SK-N-DZ (cell line): ENCODE measurements around the gene GLYATL1.

Experiments
- DNase-seq: peaks from one replicate; pipeline ENCODE4 v3.0.0-alpha.2; 2015; ENCODE audit warnings: low spot score

Gene GLYATL1

DNA sequence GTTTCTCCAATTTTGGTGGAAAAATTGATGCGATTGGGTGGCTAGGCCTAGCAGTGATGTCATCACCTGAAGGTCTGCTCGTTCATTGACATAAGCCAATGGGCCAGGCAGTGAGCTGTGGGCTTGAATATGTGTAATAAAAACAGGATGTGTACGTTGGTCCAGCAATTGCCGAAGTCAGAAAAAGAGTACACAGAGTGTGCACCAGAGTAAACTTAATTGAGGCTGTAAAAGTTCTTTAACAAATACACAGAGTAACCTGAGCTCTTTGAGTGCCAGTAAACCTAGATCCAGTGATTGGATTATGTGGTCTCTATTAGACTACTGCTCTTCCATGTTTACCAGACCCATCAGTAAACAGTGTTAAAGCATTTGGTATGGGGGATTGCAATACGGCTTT lies 13.0 kb upstream of the GLYATL1 start:
- no peak for DNase-seq

DNA sequence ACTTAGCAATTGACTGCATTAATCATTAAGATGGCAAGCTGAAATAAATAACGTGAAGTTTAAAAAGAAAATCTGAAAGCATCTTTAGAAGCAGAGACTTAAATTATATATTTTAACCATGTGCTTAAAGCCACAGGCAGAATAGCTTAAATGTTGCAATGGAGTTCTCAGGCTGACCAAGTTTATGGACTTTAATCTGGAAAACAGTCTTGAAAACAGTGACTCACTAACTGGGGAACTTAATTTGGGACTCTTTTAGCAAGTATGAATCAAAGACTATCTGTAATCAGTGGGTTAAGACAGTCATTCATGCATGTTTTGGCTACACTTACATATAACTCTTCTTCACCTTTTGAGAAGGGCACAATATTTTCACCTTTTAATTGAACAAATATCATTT lies 12.6 kb upstream of the GLYATL1 start:
- no peak for DNase-seq

DNA sequence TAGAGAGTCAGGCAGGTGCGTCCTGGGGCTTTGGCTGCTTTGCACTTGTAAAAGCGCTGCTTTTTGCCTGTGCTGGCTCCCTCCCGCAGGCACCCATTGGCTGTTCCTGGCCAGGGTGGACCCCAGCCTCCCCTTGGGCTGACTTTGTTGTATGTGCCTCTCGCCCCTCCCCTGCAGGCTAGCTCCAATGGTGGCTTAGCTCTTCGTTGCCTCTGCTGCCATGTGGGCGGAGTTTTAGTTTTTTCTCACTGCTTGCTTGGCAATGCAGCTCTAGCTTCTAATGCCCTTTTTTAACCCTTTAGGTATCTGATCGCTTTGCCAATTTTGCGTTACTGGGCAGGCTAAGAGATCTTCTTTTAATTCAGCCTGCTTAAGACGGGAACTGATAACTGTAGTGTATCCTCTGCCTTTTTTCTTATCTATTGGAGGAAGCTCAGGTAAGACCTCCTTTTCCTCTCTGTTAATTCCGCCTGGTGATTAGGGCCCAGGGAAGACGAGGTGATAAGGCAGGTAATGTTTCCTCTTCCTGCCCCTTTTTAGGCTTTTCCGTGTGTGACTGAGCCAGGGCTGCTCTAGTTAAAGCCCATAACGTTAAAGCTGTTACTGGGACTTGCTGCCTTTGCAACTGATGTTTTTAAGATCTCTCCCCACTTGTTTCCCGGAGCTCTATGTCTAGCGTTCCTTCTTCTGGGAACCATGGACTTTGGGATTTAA lies 11.7 kb upstream of the GLYATL1 start:
- peak; percentile 86 for DNase-seq

DNA sequence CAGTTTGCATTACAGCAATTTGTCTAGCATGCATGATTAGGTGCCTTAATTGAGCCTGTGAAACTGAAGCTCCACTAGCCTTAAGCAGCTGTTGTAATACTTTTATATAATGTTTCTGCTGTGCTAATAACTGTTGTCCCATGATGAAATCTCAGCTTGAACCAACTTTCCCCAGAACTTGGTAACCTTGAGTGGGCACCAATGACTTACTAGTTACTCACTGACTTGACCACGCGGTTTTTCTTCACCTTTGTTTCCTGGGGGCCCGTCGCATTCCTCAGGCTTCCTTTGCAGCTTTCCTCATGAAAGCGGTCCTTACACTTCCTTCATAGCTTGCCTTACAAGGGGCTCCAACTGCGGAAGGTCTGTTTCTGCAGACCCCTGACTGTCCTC lies 11.2 kb upstream of the GLYATL1 start:
- DNase-seq = no peak

DNA sequence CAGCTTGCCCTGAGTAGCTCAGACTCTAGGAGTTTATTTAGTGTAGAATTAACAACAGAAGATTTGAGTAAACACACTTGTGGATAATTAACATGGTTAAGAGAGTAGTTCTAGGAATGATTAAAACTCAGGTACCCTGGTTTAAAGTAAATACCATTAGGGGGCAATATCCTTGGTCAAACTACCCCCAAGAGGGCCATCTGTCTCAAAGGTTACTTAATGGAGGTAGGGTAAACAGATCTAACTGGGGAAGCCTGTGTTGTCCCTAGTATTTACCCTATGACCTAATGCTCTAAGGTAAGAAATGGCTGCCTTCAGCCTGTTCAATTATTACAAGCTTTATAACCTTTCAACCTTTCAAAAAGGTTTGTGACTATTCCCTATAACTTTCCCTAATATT lies 10.6 kb upstream of the GLYATL1 start:
- no peak for DNase-seq

DNA sequence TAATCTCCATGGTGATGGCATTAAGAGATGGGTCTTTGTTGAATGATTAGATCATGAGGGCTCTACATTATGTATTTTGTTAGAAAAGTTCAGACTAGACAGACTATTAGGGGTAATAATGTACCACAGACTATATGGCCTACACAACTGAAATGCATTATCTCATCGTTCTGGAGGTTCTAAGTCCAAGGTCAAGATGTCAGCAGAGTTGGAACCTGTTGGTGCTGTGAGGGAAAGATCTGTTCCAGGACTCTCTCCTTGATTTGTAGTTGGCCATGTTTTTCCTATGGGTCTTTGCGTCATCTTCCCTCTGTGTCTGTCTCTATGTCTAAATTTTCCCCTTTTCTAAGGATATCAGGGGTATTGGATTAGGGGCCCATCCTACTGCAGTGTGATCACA lies 8.4 kb upstream of the GLYATL1 start:
- no peak for DNase-seq

DNA sequence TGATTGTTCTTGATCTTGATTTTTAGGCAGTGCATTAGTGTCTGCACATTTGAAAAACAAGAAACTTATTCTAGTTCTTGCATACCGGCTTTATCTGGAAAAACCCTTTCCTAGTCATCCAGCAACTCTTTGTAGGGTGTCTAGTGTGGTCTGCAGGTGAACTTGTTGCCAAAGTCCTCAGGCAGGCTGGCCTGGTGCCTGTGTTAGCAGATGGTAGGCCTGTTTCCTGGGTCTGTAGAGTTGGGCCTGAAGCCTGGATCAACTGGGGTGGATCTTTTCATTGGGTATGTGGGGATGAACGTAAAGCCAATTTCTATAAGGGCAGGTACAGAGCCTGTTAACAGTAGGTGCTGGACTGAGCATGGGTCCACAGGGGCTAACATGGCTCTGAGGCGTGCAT lies 5.6 kb upstream of the GLYATL1 start:
- no peak for DNase-seq

DNA sequence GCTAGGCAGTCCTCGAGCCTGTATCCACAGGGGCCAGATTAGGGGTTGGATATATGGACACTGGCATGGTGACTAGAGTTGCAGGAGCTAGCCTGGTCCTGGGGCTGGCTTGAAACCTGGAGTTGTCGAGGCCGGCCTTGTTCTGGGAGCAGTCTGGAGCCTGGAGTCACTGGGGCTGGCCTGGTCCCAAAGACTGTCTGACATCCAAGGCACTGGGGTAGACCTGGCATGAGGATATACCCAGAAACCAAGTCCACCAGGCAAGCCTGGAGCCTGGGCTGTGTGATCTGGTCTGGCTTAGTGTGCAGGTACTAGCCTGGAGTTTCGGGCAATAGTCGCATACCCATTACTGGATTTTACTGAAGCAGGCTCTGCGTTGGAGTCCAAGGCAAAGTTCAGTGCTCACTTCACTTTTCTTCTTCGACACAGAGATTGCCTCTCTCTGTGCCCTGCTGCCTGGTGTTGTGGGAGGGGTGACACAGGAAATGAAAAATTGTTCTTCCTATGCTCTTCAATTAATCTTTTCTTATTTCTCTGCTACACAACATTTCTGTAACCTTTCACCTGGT lies 4.3 kb upstream of the GLYATL1 start:
- no peak for DNase-seq

DNA sequence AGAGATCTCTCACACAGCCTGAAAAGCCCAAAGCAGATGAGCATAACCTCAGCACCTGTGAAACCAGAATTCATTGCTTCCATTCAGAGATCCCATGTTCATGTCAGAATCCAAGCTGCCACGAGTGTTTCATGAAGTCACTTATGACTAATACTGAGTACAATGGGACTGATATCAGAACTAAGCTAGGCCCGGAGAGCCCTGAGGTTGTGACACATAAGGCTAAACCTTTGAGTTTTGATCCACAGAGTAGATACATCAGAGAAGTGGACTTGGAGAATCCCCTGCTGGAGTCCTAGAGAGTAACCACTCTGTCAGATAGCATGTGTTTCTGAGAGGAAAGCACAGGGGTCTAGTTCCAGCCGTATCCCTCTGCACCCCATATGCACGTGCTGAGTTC lies 890 bp upstream of the GLYATL1 start:
- DNase-seq = no peak

DNA sequence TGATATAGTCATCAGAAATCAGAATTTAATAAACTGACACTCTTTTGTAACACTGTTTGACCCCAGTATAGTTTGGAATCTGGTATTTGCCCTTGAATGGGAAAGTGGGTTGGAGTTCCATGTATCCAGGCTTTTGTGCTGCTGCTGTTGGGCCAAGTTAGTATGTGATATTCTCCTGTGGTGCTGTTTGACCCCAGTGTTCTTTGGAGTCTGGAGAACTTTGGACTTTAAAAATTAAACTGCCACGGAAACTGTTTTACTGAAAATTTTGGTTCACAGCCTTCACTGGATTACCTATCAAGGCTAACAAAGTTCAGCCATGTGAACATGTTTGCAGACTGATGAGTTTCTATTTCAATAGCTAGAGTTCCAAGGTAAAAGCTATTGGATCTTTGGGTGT lies 740 bp downstream of the GLYATL1 start:
- no peak for DNase-seq

DNA sequence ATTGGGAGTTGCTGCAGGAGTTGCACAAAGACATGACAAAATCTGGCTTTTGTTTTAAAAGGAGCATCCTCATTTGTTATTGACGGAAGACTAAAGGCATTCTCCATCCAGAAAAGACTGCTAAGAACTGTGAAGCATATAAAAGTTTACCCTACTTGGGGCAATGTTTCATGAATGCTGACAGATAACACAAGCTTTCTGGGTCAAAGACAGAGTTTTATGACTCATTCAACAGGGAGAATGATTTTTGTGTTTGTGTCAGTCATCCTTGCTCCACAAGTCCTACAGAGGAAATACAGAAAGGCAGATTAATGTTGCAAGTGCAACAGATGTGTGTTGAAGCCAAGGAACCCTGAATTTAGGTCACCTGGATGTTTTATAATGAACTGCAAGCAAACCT lies 2.5 kb downstream of the GLYATL1 start:
- no peak for DNase-seq

DNA sequence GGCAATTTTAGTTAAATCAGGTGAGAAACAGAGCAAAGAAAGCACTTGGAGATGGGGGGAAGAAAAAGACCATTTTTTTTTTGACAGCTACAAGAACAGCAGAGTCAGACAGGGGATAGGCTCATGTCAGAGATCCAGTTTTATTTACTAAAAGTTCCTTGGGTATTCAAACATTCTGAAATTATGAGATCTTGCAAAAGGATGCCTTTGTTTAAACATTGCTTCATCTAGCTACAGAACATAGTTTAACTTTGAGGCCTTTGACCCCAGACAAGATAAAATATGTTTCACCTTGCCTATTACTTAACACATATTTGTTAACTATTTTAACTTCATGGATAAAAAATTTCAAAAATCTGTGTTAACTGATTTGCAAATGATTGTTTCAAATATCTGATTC lies 6.4 kb downstream of the GLYATL1 start:
- no peak for DNase-seq

DNA sequence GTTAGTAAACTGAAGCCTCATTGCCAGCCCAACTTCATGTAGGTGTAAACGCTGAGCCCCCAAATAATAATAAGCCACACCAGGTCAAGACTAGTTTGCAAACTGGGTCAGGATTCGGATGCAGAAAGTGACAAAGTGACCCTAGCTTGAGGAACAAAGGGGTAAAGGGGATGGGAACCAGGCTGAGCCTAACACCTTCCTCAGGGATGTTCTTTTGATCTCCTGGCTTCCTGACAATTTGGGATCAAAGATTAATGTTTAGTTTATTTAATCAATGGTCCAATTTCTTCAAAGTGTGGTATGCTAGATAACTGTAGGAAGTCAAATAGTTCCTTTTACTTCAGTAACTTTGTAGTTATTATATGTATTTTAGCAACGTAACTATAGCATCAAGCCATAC lies 9.9 kb downstream of the GLYATL1 start:
- DNase-seq = no peak

DNA sequence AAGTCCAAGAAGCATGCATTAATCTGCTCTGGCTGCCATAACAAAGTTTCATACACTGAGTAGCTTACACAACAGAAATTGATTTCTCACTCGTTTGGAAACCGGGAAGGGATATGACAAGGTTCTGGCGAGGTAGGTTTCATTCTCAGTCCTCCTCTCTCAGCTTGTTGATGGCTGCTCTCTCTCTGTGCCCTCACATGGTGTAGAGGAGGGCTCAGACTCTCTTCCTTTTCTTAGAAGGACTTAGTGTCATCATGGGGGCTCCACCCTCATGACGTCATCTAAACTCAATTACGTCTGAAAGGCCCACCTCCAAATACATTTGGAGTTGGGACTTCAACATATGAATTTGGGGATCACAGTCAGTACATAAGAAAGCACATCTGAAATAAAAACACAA lies 18.6 kb downstream of the GLYATL1 start:
- DNase-seq = no peak

DNA sequence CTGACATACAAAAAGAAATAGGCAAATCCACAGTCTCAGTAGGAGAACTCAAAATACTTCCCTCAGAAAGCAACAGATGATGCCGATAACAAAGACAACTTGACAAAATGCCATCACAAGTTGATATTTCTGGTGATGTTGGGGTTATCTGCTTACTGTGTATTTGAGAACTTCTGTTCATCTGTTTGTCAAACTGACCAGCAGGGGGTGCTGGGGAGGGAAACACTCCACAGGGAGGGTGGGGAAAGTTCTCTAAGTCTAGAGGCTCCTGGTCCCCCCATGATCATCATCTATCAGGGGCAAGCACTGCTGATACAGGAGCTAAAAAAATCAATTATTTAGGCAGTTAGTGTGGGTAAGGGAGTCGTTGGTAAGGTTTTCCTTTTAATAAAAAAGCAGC lies 19.2 kb downstream of the GLYATL1 start:
- no peak for DNase-seq

DNA sequence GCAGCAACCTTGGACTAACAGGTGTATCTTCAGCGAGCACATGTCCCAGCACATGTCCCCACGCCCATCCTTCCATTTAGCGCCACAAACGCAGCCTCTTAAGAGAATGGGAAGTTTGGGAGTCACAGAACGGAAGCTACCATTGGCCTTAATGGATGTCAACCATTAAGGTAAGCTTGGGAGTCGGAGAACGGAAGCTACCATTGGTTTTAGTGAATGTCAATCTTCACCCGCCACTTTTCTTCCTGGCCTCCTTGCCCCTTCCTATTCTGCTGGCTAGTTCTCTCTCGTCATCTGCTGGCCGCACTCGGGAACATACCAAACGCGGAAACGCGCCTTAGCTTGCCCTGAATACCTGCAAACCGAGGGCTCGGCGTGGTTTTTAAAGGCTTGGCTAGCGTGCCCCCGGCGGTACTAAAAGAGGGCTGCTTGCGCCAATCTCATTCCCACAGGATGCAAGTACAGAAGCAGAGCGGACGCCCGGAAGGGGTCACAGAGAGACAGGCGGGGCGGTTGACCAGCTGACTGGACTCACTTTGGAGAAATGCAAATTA lies 24.3 kb downstream of the GLYATL1 start:
- peak; percentile 8 for DNase-seq

DNA sequence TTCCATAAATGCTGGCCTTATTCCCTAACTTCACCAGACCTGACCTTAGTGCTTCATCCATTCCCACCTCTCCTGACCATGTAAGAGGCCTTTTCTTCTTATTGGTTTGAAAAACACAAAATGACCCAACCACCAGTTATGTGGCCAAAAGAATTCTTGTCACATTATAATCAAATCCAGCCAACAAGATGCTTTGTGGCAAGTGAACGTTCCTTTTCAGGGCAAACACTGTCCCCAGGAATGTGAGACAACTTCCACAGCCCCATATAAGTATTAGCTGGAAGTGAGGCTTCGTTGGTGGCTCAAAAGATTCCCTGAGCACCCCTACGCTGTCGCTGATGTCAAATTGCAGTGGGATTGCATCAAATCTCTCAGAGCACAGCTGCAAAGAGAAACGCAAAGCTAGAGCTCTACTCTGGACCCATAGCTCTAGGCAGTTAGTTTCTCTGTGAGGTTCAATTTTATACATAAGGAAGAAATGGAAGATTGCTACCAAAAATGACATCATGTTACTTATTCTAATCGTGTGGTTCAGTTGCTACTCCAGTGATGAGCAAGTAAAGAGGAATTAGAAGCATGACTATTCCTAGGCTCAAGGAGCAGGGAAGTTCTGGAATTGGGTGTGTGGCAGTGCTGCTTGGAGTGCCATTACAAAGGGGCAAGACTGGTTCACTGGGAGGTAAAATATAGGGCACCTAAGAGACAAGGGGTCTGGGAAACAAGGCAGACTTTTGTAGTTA lies 26.1 kb downstream of the GLYATL1 start:
- no peak for DNase-seq

DNA sequence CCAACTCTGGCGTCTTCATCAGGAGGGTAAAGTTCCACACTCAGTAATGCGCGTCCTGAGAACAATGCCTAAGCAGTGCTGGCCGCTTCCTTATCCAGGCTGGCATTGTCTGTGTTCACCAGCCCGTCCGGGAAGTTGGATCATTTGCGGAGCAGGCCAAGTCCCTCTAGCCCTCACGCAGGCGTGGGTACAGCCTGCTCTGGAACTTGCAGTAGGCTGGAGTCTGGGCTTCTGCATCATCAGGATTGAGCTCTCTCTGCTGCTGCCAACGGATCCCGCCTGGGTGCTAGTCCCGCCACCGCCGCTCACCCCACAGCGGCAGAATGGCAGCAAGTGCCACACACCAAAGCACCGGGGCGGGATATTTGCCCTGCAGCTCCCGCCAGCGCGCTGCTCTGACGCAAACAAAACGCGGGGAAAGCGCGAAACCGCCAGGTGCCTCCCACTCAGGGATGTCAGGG lies 29.0 kb downstream of the GLYATL1 start:
- no peak for DNase-seq

DNA sequence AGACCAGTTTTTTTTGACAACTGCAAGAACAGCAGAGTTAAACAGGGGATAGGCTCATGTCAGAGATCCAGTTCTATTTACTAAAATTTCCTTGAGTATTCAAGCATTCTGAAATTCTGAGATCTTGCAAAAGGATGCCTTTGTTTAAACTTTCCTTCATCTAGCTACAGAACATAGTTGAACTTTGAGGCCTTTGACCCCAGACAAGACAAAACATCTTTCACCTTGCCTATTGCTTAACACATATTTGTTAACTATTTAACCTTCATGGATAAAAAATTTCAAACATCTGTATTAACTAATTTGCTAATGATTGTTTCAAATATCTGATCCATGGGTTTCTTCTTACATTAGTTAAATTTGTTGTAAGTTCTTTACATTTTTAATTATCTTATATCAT lies 38.2 kb downstream of the GLYATL1 start:
- no peak for DNase-seq

DNA sequence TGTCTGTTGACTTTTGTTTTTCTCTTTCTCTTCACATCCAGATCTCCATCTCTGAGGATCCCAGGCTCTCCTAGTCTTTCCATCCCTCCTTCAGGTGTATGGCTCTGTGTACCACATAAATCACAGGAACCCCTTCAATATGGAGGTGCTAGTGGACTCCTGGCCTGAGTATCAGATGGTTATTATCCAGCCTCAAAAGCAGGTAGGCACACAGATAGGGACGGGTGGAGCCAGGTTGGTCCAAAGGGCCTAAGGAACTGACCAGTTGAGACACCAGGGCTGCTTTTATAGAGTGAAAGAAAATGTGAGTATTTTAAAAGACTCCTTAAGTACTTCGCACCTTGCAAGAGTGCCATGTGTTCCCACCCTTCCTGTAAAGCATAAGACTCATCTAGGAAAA lies 39.9 kb downstream of the GLYATL1 start:
- no peak for DNase-seq

DNA sequence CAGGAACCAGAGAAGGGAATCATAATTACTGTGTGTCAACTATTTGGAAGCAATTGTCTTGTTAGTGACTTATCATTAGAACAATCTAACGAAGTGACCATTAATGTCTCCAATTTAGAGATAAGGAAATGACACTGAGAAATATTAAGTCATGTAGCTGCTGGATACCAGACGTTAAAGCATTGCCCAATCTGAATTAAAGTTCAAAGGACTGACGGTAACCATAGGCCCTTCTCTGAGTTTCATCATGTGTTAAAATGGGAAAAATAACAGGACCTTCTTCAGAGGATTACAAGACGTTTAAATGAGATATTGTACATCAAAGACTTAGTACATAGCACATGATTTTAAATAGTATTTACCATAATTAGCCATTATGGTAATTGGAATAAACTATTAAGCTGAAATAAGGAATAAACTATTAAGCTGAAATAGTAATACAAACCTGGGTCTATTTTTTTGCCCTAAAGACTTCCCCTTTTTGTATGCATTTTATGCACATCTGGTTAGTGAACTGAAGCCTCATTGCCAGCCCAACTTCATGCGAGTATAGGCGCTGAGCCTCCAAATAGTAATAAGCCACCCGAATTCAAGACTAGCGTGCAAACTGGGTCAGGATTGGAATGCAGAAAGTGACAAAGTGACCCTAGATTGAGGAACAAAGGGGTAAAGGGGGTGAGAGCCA lies 41.0 kb downstream of the GLYATL1 start:
- no peak for DNase-seq

DNA sequence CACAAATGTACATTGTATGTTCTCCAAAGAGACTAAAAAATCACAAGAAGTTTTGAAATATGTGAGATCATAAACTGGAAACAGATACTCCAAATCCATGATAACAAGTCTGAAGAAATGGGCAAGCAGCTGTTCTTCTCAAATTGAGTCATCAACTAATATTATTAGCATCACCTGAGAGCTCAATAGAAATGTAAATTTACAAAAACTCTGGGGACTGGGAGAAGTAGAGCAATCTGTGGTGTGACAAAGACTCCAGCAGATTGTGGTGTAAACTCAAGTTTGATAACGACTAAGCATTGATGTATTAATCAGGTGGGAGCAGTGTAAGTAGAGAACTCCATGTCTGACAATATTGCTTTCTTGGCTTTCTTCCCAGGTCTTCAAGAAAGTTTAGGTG lies 53.2 kb downstream of the GLYATL1 start:
- DNase-seq = no peak
